Left renal pelvis (tissue), 4 donors: Measurements from ENCODE around the gene ARL6IP4. TPM values are rescaled to one million over a fixed set of nuclear protein-coding genes. Genes with fewer than 3 reads are reported as not detected.

ENCODE experiments used
- DNase-seq, 4 donors: peaks; one replicate each; pipeline ENCODE4 v3.0.0-alpha.2; 2013; ENCODE audit warnings: low read depth in 4 of 4, low spot score in 3 of 4
- polyA plus RNA-seq, 4 donors: library from polyadenylated mRNA; unstranded; fragments of 120-200 nt; gene quantifications; one replicate each; pipeline ENCODE4 v1.2.1, GENCODE V29; 2013; ENCODE audit not compliant: insufficient read length in 4 of 4

ARL6IP4 gene
- polyA plus RNA-seq, 4 donors: 125 to 204 (median 146) TPM

DNA sequence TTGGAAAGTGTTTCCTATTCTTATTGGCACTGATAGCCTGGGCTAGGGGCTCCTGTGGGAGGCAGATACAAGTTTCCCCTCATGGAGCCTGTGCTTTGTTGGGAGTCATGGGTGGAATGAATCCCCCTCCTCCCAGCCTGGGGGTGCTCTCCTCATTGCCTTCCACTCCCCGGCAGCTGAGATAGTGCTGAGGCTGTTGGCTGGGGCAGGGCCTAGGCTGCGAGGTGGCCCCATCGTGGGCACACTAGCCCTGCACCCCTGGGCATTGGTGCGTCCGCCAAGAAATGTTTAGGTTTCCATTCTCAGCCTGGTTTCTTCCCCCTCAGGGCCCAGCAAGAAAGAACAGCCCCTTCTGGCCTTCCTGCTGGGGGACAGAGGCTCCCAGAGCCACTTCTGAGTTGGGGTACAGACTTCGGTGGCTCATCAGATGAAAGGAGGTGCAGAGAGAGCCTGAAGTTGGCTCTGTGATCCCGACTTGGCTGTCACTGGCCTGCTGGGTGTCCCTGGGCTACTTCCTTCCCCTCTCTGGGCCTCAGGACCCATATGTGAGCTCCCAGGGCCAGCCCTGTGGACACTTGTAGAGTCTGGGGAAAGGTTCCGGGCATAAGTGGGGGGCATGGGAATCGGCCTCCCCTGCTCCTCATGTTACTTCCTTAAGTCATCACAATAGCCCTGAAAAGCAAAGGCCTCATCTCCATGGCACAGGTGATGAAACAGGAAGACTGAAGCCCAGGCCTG, 2.7 kb upstream of the ARL6IP4 start:
- no peak for DNase-seq

DNA sequence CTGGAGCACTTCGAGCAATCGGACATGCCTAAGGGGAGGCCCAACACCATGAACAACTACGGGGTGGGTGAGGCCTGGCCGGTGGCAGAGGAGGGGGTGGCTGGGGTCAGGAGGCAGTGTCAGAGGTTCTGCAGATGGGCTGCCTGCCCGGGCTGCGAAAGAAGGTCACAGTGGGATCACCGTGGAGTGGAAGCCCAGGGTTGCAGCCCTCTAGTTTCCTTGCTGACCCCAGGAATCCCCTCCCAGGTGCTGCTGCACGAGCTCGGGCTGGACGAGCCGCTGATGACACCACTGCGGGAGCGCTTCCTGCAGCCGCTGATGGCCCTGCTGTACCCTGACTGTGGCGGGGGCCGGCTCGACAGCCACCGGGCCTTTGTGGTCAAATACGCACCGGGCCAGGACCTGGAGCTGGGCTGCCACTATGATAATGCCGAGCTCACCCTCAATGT, 1.9 kb upstream of the ARL6IP4 start:
- DNase-seq: no peak

DNA sequence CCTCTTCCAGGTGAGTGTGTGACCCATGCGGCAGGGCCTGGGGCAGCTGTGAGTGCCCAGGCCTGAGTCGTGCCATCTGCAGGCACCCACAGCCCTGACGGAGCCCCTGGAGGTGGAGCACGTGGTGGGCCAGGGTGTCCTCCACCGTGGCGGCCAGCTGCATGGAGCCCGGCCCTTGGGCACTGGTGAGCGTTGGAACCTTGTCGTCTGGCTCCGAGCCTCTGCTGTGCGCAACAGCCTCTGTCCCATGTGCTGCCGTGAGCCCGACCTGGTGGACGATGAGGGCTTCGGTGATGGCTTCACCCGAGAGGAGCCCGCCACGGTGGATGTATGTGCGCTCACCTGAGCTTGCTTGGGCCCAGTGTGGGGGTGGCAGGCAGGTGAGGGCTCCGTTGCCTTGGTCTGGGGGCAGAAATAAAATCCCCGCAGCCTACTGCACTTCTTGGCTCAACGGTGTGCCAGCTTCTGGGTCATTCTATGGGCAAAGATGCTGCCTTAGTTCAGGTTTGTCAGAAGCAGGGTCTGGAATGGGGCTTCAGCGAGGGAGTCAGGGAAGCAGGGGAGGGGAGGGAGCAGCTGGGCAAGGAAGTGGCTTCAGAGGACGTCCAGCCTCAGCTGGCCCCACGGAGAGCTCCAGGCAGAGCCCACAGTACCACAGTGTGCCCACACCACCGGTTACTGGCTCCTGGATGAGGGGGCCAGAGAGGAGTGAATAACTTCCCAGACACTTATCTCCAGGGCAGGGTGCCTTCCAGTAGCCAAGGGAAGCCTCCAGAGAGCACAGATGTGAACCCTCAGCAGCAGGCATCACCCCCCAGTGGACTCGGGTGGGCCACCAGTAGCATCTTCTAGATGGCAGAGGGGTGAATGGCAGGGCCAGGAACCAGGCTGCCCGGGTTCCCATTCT, 1.2 kb upstream of the ARL6IP4 start:
- no peak for DNase-seq

DNA sequence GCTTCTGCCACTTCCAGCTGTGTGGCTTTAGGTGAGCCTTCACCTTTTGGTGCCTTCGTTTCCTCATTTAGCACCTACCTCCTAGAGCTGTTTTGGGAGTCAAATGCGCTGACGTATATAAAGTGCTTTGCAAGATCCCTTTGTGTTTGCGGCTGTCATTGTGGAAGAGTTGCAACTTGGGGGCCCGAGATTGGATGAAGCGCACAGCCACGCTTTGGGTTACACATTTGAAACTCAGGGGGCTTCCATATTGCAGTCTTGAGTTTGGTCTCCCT, 636 bp upstream of the ARL6IP4 start:
- DNase-seq: no peak

DNA sequence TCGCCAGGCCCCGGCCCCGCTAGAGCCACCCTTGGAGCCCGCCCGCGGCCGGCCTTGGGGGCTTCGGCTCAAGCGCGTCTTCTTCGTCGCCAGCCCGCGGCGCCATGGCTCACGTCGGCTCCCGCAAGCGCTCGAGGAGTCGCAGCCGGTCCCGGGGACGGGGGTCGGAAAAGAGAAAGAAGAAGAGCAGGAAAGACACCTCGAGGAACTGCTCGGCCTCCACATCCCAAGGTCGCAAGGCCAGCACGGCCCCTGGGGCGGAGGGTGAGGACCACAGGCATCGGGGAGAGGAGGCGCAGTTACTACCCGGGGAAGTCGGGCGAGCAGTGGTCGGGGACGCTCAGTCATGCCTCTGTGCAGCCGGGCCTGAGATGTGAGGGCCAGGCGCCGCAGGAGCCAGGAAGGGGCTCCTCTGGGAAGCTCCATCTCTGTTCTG, 573 bp downstream of the ARL6IP4 start:
- no peak for DNase-seq

DNA sequence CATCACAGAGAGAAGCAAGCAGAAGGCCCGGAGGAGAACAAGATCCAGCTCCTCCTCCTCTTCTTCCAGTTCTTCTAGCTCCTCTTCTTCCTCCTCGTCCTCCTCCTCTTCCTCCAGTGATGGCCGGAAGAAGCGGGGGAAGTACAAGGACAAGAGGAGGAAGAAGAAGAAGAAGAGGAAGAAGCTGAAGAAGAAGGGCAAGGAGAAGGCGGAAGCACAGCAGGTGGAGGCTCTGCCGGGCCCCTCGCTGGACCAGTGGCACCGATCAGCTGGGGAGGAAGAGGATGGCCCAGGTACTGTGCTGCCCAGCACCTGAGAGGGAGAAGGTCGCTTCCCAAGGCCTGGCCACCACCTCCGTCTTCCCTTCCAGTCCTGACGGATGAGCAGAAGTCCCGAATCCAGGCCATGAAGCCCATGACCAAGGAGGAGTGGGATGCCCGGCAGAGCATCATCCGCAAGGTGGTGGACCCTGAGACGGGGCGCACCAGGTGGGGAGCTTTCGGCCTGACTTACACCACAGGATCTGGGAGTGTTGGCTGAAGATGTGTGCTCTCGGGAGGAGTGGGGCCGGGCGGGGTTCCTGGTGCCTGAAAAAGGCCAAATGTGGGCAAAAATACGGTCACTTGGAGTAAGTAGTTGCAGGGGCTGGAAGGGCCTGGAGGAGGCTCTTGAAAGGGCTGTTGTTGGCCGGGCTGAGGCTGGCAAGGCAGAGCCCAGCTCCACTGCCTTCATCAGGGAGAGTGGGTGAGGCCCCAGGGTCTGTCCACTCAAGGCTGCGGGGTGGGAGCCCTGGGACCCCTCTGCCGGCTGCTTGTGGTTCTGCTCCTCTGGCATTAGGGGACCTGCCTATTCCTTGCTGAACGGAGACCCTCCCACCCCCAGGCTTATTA, 1.4 kb downstream of the ARL6IP4 start:
- DNase-seq: no peak

DNA sequence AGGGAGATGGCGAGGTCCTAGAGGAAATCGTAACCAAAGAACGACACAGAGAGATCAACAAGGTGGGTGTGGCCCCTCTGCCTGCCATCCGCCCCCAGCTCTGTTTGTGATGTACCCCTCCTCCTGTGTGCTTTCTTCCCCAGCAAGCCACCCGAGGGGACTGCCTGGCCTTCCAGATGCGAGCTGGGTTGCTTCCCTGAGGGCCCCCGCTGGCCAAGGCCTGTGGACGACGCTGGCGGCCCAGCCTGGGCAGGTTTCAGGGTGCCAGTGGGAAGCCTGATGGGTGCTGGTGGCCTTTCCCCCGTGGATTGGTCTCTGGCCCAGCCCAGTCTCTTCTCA, 2.0 kb downstream of the ARL6IP4 start:
- no peak for DNase-seq

DNA sequence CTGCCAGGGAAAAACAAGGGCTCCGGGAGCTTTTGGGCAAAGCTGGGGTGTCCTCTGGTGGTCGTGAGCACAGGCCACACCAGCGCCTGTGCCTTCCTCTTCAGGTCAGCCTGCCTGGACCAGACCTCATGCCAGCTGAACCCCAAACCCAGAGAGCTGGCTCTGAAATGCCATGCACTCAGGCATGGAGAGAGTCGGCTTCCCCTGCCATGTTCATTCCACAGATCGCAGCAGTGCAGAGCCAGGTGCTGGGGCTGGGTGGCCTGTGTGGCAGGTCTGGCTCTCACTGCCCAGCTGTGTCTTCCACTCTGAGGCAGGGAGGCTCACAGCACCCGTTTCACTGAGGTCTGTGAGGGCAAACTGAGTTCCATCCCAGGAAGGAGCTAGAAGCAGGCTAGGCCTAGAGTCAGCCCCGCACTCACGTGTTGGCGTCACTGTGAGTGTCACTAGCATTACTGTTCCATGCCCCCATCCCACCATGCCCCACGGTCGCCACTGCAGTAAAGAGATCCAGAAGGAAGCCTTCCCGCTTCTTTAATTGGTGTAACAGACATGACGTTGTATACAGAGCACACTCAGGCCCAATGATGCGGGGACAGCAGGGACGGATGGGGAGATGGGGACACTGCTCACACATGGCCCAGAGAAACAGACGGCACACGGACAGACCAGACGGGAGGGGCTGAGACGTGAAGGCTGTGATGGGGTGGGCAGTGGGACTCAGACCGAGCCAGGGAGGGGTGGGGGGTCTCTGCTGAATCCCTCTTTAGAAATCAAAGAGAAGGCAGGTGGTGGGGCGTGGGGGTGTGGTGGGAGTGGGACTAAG, 2.7 kb downstream of the ARL6IP4 start:
- no peak for DNase-seq

DNA sequence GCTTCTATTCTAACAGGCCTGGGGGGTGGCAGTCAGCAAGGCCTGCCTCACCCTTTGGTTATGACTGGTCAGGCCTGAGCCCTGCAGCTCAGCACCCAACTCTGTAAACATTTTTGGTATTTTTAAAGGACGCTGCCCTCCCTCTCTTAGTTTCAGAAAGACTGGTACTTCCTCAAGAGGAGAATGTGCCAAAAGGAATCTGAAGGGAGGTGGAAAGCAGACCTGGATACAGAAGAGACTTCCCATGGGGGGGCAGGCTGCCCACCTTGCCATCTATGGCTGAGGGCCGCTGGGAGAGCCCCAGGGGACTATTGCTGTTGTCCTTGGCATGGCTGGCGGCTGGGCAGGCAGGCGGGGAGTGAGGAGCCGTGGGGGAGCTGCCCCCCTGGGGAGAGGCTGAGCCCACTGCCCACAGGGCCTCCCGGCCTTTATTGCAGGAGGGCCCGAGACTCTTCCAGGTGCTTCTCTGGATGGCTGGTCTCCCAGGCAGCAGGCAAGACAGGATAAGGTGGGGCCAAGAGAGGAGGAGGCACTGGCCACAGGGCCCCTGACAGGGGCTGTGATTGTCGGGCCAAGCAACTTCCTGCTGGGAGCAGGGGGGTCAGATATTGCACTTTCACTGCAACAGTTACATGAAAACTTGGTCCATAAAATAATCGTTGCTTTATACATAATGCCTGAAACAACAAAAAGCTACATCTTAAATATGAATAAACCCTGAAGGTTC, 3.5 kb downstream of the ARL6IP4 start:
- DNase-seq: no peak

DNA sequence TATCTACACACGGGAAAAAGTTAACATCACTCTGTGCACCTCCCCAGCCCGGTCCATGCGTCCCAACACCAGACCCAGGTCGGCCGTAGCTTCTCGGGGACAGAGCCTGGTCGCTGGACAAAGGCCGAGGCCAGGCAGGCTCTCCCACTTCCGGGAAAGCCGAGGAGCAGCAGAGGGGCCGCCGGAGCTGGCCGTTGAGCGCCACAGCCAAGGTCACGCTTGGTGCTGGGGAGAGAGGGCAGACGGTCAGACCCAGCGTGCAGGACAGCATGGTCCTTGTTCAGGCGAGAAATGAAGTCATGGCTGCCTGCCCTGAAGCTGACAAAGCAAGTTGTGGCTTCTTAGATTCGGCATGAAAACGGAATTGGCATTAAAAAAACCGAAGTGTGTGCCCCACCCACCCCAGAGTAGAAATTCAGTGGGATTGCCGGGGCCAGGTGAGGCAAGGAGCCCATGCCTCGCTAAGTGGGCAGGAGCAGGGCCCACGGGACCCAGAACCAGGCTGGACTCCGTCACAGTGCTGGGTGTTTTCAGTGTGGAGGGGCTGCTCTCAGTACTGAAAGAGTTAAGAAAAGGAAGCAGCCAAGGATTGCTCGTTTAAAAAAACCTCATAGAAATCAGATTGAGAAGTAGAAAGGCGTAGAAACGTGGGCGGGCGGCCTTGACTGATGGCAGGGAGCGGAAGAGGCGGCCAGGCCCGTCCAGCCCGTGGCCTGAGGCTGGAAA, 4.3 kb downstream of the ARL6IP4 start:
- no peak for DNase-seq

DNA sequence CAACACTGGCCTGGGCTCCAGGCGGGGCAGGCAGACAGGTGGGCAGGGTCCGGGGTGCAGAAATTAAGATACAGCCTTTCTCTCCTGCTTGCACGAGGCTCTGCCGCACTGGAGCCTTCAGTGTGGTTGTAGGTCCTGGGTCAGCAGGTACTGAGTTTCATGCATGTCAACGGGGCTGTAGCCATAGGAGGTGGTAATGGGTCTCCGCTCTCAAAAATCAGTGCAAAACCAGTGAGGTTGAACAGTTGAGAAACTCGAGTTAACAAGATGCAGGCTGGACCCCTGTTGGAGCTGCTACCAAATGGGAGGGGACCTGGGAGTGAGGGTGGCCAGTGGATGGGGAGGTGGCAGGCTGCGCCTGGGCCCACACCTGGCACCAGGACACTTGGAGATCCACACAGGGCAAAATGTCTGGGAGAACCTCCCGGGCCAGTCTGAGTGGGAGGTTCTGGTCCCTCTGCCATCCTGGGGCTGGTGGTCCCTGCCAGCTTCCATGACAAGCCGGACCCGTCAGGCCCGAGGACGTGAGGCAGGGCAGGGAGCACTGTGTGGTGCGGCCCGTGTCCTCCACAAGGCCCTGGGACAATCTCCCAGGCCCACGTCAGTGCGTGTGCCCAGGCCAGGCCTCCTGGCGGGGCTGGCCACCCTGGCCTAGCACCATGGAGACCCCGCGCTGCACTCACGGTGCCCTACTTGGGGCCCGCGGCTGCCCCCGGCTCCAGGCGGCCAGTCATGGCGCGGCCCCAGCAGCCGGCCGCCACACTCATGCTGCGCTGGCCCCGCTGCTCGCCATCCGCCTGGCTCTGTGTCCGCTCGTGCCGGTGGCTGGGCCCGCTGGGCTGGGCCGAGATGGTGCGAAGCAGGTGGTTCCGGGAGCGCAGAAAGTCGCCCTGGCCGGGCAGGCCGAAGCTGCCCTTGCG, 5.1 kb downstream of the ARL6IP4 start:
- DNase-seq: no peak

DNA sequence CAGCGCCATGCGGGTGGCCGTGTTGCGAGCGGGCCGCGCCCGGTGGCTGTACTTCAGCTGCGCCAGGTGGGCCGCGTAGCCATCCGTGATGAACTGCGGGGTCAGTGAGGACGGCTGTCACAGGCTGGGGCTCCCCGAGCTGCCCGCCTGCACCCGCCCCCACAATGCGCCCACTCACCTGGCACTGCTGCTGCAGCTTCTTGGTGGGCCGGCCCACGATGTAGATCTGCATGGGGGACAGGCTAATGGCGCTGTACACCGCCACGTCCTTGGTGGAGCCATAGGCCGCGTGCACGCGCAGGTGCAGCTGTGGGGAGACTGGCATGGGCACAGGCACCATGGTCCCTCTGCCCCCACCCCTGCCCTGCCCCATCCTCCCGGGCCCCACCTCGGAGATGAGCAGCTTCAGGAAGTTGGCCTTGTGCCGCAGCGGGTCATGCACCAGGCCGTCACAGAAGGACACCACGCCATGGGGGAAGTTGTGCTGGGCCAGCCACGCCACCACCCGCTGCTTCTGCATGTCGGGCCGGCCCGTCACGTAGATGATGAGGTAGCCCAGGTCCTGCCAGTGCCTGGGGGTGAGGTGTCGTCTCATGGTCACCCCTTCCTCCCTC, 5.9 kb downstream of the ARL6IP4 start:
- no peak for DNase-seq

DNA sequence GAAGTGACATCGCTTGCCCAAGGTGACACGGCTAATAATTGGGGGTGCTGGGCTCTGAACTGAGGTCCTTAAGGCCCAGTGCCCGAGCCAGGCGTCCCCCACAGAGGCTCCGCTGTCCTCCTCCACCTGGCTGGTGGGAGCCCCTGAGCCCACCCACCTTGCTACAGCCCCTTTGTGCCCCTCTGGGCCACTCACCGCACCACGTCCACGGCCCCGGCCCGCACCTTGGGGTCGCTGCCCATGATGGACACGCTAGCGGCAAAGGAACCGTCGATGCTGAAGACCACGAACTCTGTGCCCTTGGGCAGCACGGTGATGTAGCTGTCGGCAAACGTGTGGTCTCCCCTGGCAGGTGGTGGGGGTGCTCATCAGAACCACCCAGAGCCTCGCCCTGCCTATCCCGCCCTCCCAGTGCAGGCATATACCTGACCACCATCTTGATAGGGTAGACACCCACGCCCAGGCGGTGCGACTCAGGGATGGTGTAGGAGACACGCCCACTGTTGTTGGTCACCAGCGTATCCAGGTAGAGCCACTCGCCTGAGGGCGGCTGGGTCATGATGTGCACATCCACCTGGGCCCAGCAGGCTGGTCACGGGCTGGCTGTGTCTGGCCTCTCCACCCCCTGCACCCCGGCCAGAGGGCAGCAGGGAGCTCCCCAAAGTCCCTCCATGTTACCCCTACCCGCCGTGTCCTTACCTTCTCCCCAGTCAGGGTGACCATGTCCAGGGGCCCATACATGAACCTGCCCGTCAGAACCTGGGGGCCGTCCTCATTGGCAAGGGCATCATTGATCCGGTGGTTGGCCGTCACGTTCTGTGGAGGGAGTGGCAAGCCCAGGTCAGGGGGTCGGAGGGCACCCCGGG, 6.8 kb downstream of the ARL6IP4 start:
- DNase-seq: no peak

DNA sequence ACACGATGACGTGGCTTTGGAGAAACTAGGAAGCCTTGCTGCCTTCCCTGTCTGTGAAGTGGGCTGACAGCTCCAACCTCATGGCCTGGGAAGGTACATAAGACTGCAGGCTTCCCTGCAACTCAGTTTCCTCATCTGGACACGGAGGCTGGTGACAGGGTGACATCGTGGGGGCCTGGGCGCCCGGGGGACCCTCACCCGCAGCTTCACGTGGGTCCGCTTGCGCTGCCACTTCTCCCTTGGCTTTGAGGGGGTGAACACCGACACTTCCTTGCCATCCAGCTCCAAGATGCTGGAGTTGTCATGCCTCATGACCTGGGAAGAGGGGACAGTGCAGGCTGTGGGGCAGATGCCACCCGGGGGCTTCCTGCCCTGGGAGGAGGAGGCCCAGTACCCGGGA, 7.6 kb downstream of the ARL6IP4 start:
- no peak for DNase-seq

DNA sequence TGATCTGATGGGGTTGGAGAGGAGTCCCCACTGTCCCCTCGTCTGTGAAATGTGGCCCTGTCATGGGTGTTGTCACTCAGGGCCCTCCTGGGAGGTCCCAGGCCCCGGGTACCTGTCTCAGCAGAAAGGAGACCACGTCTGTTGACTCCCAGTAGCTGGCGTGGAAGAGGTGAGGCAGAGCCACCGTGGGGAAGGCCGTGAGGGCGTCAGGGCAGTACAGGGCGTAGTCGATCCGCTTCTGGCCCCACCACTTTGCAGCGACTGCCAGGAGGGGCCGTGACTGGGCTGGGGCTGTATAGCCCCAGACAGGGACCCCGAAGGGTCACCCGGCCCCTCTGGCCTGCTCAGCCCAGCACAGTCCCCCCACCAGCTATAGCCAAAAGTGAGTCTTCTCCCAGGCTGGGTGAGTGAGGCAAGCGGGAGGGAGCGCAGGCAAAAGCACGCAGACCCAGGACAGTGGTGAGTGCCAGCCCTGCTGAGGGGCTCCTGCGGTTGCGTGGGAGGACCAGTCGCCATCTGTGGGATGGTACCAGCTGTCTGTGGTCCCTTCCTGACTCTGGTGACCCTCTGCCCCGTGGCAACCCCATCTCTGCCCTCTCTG, 8.2 kb downstream of the ARL6IP4 start:
- DNase-seq: no peak

DNA sequence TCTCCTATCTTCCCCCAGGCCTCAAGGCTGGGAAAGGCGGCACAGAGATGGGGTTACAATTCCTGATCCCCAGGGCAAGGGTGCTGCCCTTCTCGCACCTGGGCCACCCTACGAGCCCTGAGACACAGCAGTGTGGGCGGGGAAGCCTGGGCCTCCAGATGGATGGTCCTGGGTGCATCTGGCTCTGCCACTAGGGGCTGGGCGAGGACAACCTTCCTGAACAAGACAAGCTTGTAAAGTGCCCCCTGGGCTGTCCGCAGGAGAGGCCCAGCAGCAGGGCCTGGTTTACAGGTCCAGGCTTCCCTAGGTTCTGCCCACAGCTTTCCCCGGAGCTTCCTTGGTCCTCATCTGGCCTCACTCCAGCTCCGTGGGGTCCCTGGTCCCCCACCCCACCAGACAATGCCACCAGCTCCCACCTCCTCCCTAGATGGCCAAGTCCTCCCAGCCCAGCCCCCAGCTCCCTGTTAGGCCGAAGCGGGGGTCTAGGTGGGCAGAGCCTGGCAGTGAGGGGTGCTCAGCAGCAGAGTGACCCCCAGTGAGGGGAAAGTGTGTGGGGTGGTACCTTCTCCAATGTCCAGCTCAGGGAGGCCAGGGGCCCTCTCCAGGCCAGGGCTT, 8.9 kb downstream of the ARL6IP4 start:
- no peak for DNase-seq
